GM12878 (cell line): ENCODE data around the gene AP4S1. TPM values are rescaled to one million over a fixed set of nuclear protein-coding genes. Genes with fewer than 3 reads are reported as not detected.

Experiments used
- ATAC-seq: fragments of 200-7000 bp; cut with Tn5 transposase; 3 replicates; pipeline ENCODE4 v1.9.1; 2020; ENCODE audit warnings: mild to moderate bottlenecking, moderate library complexity
- BruUV-seq: library from RNA; stranded (reverse); fragments of 400-500 nt; replicated peaks from 2 replicates; lab custom pipeline; 2021; lab: Mats Ljungman, UMichigan
- CTCF ChIA-PET: fragments of 300-600 bp; sonication (Branson Sonifier 250); formaldehyde crosslinking; extraction: SDS; loops from one replicate; lab custom pipeline; 2021; ENCODE audit warnings: inconsistent platforms; lab: Yijun Ruan, JAX
- POLR2A ChIA-PET: fragments of 350-600 bp; formaldehyde crosslinking; extraction: SDS; loops from one replicate; lab custom pipeline; 2021; ENCODE audit warnings: inconsistent platforms; lab: Charles Lee
- RAD21 ChIA-PET: fragments of 300-600 bp; sonication (Branson Sonifier 250); formaldehyde crosslinking; loops from one replicate; lab custom pipeline; 2023; ENCODE audit warnings: antibody characterized with exemption; ENCODE audit not compliant: unreplicated experiment; lab: Charles Lee
- SMC1A ChIA-PET: fragments of 300-600 bp; sonication (Branson Sonifier 250); formaldehyde crosslinking; loops from one replicate; lab custom pipeline; 2023; ENCODE audit not compliant: unreplicated experiment, uncharacterized antibody; lab: Charles Lee
- DNase-seq: peaks from one replicate; pipeline ENCODE4 v3.0.0-alpha.2; 2011; ENCODE audit warnings: low read depth, low spot score
- FAIRE-seq: peaks from 3 replicates; lab custom pipeline; 2011; peaks lifted over from hg19 to GRCh38; lab: Jason Lieb, UNC
- H2AFZ ChIP-seq: 2 replicates; pipeline ENCODE4 v1.6.0; 2011; ENCODE audit warnings: low read depth, low read length, control low read depth; ENCODE audit not compliant: control insufficient read depth
- H3K27ac ChIP-seq: 2 replicates; pipeline ENCODE4 v1.5.1; 2011; ENCODE audit warnings: control low read depth; ENCODE audit not compliant: control insufficient read depth, insufficient read depth
- H3K27me3 ChIP-seq, 2 experiments: replicated peaks in 1 of 2; 2 replicates each; pipeline versions ENCODE4 v1.6.0 to v1.6.1; 2011; ENCODE audit warnings: low read length in 1 of 2; ENCODE audit not compliant: control insufficient read depth in 2 of 2, insufficient read depth in 2 of 2
- H3K36me3 ChIP-seq, 2 experiments: 2 replicates each; pipeline ENCODE4 v1.5.1; 2011; ENCODE audit warnings: low read length in 1 of 2; ENCODE audit not compliant: control insufficient read depth in 2 of 2, insufficient read depth in 2 of 2
- H3K4me1 ChIP-seq: 2 replicates; pipeline ENCODE4 v1.6.1; 2011; ENCODE audit warnings: mild to moderate bottlenecking, low read length, moderate library complexity, mixed read lengths; ENCODE audit not compliant: control insufficient read depth, insufficient read depth
- H3K4me2 ChIP-seq: 2 replicates; pipeline ENCODE4 v1.6.0; 2011; ENCODE audit warnings: control low read depth; ENCODE audit not compliant: control insufficient read depth, insufficient read depth
- H3K4me3 ChIP-seq: fragments of 200-600 bp; sonication (generic); 2 replicates; pipeline ENCODE4 v1.5.1; 2016
- H3K79me2 ChIP-seq: 2 replicates; pipeline ENCODE4 v1.6.0; 2011; ENCODE audit warnings: low read length; ENCODE audit not compliant: control insufficient read depth, insufficient read depth
- H3K9ac ChIP-seq: 2 replicates; pipeline ENCODE4 v1.8.0; 2011; ENCODE audit warnings: low read length, control low read depth, mixed read lengths; ENCODE audit not compliant: control insufficient read depth, insufficient read depth
- H3K9me3 ChIP-seq: replicated peaks from 3 replicates; pipeline ENCODE4 v1.5.1; 2011; ENCODE audit warnings: mild to moderate bottlenecking, low read length; ENCODE audit not compliant: control insufficient read depth, insufficient read depth
- H4K20me1 ChIP-seq: 2 replicates; pipeline ENCODE4 v1.6.0; 2011; ENCODE audit not compliant: control insufficient read depth, insufficient read depth
- CEBPZ ChIP-seq: fragments of 150-350 bp; IDR thresholded peaks from 2 replicates; pipeline ENCODE4 v1.6.1; 2016; ENCODE audit warnings: low read depth, low read length
- FOS ChIP-seq: IDR thresholded peaks from 3 replicates; pipeline ENCODE4 v1.6.1; 2011; ENCODE audit warnings: borderline replicate concordance; ENCODE audit not compliant: insufficient read length; ENCODE audit errors: extremely low read depth
- YY1 ChIP-seq: IDR thresholded peaks from 2 replicates; pipeline ENCODE4 v1.6.1; 2011; ENCODE audit warnings: low read depth, mild to moderate bottlenecking, low read length
- WGBS: methylation state at CpG from one replicate; pipeline ENCODE4 v1.1.6; 2016; ENCODE audit warnings: low lambda C conversion rate; ENCODE audit not compliant: insufficient replicate concordance, insufficient coverage; ENCODE audit errors: missing lambda C conversion rate; 5-methylcytosine and 5-hydroxymethylcytosine counted together
- in situ Hi-C: fragments of 300-500 bp; cut with MboI; formaldehyde crosslinking; loops from 9 replicates; pipeline ENCODE4 v1.14.3; 2018; ENCODE audit warnings: mixed read lengths
- intact Hi-C: fragments of 100-400 bp; cut with micrococcal nuclease; formaldehyde crosslinking; loops from one replicate; pipeline ENCODE4 v1.14.2; 2022; ENCODE audit not compliant: unreplicated experiment
- polyA plus RNA-seq, 11 experiments: library from polyadenylated mRNA; depleted of rRNA in 4 of 11; unstranded in 6 of 11; stranded (reverse) in 5 of 11; fragments of >200 nt; fragmentation: Nextera tagmentation in 4 of 11; fragmentation: Illumina TruSeq in 1 of 11; extraction: Ambion mirVana in 4 of 11; extraction: Trizol in 1 of 11; gene quantifications; 1 replicate in 1 of 11; 2 replicates in 10 of 11; pipeline versions ENCODE4 v1.2.1 to v1.2.3, GENCODE V29; 2011 to 2016; ENCODE audit warnings: inconsistent platforms in 2 of 11, missing spikeins in 2 of 11, low read depth in 1 of 11
- total RNA-seq, 4 experiments: library from RNA; depleted of rRNA in 3 of 4; stranded (reverse); fragments of >200 nt in 3 of 4; fragmentation: Illumina TruSeq in 1 of 4; extraction: Trizol in 1 of 4; gene quantifications; 2 replicates each; pipeline versions ENCODE4 v1.2.1 to v1.2.3, GENCODE V29; 2013 to 2021
- TF ChIP-seq, protein P1 (sequence below): IDR thresholded peaks from 2 replicates; pipeline ENCODE4 v1.6.1; 2012; ENCODE audit warnings: low read depth, low read length, improper control_type of control experiment

Gene AP4S1
- total and polyA plus RNA-seq, 10 of the 15 experiments (the other 5 are each of a cell fraction or from before 2014, with no cell fraction given): 3.6 to 9.0 (median 5.7) TPM

DNA sequence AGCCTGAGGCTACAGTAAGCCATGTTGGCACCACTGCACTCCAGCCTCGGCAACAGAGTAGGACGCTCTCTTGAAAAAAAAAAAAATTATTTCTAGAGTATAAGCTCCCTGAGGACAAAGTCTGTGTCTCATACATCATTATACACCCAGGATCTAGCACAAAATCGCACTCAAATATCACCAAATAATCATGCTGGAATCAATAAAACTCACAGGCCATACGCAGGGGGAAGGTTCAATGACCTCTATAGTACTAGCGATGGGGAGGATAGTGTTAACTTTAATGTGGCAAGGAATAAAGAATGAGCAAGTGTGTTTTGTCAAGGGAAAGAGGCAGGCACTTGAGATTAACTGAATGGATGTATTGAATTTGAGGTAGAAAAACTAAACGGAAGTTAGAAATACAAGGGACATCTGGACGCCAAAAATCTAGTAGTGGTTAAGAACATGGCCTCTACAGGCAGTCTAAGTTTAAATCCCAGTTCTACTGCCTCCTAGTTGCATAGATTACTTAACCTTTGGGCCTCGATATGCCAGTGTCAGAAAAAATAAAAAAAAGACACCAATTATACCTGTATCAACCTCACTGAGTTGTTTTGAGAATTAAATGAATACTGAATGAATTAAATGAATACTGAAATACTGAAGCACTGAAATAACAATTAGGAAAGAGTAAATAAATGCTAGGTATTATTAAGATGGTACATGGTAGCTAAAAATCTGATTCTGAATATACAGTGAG lies 4.4 kb upstream of the AP4S1 start:
- H3K4me1 ChIP-seq: no peaks in the 10 kb centered on the region
- ChIA-PET SMC1A (interaction anchor here (1.2 kb wide), 1 partner anchor 16 kb away, joined by 5 read pairs; no protein-coding TSS in a partner anchor), CTCF (interaction anchor here (0.7 kb wide), 1 partner anchor 31 kb away, joined by 3 read pairs; no protein-coding TSS in a partner anchor), RAD21 (no interaction called here), POLR2A (no interaction called here)
- TF ChIP-seq CEBPZ (no peak), YY1 (no peak), FOS (no peak)
- TF ChIP-seq, protein P1, sequence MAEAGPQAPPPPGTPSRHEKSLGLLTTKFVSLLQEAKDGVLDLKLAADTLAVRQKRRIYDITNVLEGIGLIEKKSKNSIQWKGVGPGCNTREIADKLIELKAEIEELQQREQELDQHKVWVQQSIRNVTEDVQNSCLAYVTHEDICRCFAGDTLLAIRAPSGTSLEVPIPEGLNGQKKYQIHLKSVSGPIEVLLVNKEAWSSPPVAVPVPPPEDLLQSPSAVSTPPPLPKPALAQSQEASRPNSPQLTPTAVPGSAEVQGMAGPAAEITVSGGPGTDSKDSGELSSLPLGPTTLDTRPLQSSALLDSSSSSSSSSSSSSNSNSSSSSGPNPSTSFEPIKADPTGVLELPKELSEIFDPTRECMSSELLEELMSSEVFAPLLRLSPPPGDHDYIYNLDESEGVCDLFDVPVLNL: no peak
- H2AFZ ChIP-seq: no peak overlapping the region
- no peak for ATAC-seq
- 94% methylated on average over 8 of the region's 8 CpGs for WGBS
- no peaks in the 10 kb centered on the region for H3K27me3 ChIP-seq
- no peak for DNase-seq
- no peaks in the 10 kb centered on the region for H4K20me1 ChIP-seq
- H3K4me2 ChIP-seq: no peak overlapping the region
- no TSS peak for BruUV-seq
- in situ Hi-C loops: no loop called here
- H3K36me3 ChIP-seq: peaks cover 1 to 3% of the 10 kb centered on the region in 2 experiments; a peak in 3 of 4 replicates
- no peak overlapping the region for H3K4me3 ChIP-seq
- no peak for FAIRE-seq
- H3K9me3 ChIP-seq: no peaks in the 10 kb centered on the region; the same call in 2 of the 3 replicates
- no peak overlapping the region for H3K27ac ChIP-seq
- intact Hi-C loops: no loop called here
- H3K9ac ChIP-seq: no peak overlapping the region
- H3K79me2 ChIP-seq: peaks cover 66% of the 10 kb centered on the region
